ENCODE results near the gene RDH11. TPM values are rescaled to one million over a fixed set of nuclear protein-coding genes. Genes with fewer than 3 reads are reported as not detected.

The RDH11 gene
- total RNA-seq, 1 experiment from 2014 or later = 54.6 TPM

- Histone ChIP-seq H3K9ac (ENCODE audit: low read length) (no peak overlapping the region), H4K20me1 (ENCODE audit: insufficient read depth) (no peaks in the 10 kb centered on the region), H3K79me2 (ENCODE audit: insufficient read depth, low read length) (peaks cover 31% of the 10 kb centered on the region), H3K4me2 (ENCODE audit: low read length) (no peak overlapping the region), H2AFZ (ENCODE audit: low read depth, low read length, poor library complexity, severe bottlenecking) (no peak overlapping the region), H3K27me3 (ENCODE audit: insufficient read depth, low read length) (no peaks in the 10 kb centered on the region), H3K4me3 (replicated peaks in 1 of 2; ENCODE audit: low read depth in 1 of 2, low read length in 2 of 2) (no peak overlapping the region), H3K4me1 (ENCODE audit: control insufficient read depth in 1 of 2, insufficient read depth in 2 of 2, low read length in 2 of 2) (no peaks in the 10 kb centered on the region), H3K27ac (ENCODE audit: low read depth, low read length) (no peak overlapping the region), H3K9me2 (ENCODE audit: insufficient read depth) (no peaks in the 10 kb centered on the region), H3K9me3 (ENCODE audit: control insufficient read depth in 1 of 2, insufficient read depth in 1 of 2, low read depth in 1 of 2, low read length in 2 of 2) (no peaks in the 10 kb centered on the region), H3K36me3 (ENCODE audit: control insufficient read depth in 1 of 2, insufficient read depth in 2 of 2, low read length in 2 of 2) (no peaks in the 10 kb centered on the region)
- no TSS peak for BruUV-seq (replicated peaks)
- DNase-seq (ENCODE audit: low read depth, low spot score) (no peak), ATAC-seq (no peak)
- POLR2A ChIA-PET = no interaction called here
- intact Hi-C loops (cut with micrococcal nuclease) = no loop called here
- CTCF ChIA-PET = interaction anchor here (0.8 to 1.6 kb wide), 3 partner anchors 45 to 236 kb away, joined by 4 to 5 read pairs (median 4); no protein-coding TSS in a partner anchor
- RAD21 ChIA-PET (ENCODE audit: low non-redundant PET in 1 of 2, low total read pairs in 2 of 2, uncharacterized antibody in 2 of 2, unreplicated experiment in 2 of 2) = no interaction called here
- TF ChIP-seq, protein P1, sequence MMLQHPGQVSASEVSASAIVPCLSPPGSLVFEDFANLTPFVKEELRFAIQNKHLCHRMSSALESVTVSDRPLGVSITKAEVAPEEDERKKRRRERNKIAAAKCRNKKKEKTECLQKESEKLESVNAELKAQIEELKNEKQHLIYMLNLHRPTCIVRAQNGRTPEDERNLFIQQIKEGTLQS (IDR thresholded peaks at IDR 0.05) = no peak
- TF ChIP-seq JUND (IDR thresholded peaks at IDR 0.05) (no peak), ZFX (IDR thresholded peaks at IDR 0.05) (no peak), SRF (IDR thresholded peaks at IDR 0.05; ENCODE audit: low read depth) (no peak), MAX (IDR thresholded peaks at IDR 0.05) (no peak), CBX3 (IDR thresholded peaks at IDR 0.05; ENCODE audit: low read depth) (no peak), CTCF (IDR thresholded peaks at IDR 0.05 in 2 of 3, conservative IDR thresholded peaks at IDR 0.05 in 1 of 3; ENCODE audit: borderline replicate concordance in 1 of 3, insufficient read depth in 1 of 3, low read depth in 2 of 3, low read length in 2 of 3) (no peak), SIN3A (IDR thresholded peaks at IDR 0.05; ENCODE audit: low read depth) (no peak), ELF1 (IDR thresholded peaks at IDR 0.05; ENCODE audit: borderline replicate concordance, low read depth) (no peak), POLR2A (IDR thresholded peaks at IDR 0.05; ENCODE audit: borderline replicate concordance, extremely low read depth, insufficient read depth, insufficient read length) (no peak), EZH2 (IDR thresholded peaks at IDR 0.05) (no peak), SP1 (IDR thresholded peaks at IDR 0.05; ENCODE audit: low read depth) (no peak), REST (IDR thresholded peaks at IDR 0.05; ENCODE audit: low read depth) (no peak)
Observed at GRCh38 chr14:67663633-67664032, 31.9 kb downstream of the RDH11 start.
